ENCODE measurements around the gene GPAT3. TPM values are rescaled to one million over a fixed set of nuclear protein-coding genes. Genes with fewer than 3 reads are reported as not detected.
A peak's percentile ranks its signal among the peaks of the same experiment; 100 is the strongest.

The GPAT3 gene
- total and polyA plus RNA-seq, 8 donors, result 1.7 to 18.9 (median 4.0) TPM; not detected in 1

DNA sequence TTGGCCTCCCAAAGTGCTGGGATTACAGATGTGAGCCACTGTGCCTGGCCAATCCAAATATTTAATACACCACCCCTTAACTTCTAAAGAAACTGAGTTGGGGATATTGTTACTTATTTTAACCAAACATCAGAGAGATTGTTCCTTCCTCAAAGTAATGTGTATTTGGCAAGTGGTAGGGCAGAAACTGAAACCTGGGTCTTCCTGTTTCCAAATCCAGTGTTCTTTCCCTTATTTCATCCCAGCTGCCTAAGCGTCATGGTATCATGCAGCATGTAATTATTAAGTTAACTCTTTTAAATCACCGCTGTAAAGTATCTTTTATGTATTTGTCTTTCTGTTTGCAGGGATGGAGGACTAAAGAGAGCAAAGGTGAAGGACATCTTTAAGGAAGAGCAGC lies 68.4 kb downstream of the GPAT3 start:
- intact Hi-C loops (cut with DNase I; ENCODE audit: low total_unique reads), result no loop called here
- WGBS, 5 donors, result 76 to 86% (median 84%) methylated on average over 2 of the region's 2 CpGs
- H3K4me3 ChIP-seq, result no peak overlapping the region
- no peak for DNase-seq
- peaks cover 0 to 11% (median 1%) of the 10 kb centered on the region in 4 donors for H3K36me3 ChIP-seq
- H3K27ac ChIP-seq, result no peak overlapping the region
- no peaks in the 10 kb centered on the region for H3K27me3 ChIP-seq
- no peaks in the 10 kb centered on the region for H3K9me3 ChIP-seq
- TF ChIP-seq POLR2A (IDR thresholded peaks at IDR 0.05) (no peak), POLR2AphosphoS5 (IDR thresholded peaks at IDR 0.05) (no peak), EP300 (IDR thresholded peaks at IDR 0.05) (no peak)
- TF ChIP-seq, protein P1, sequence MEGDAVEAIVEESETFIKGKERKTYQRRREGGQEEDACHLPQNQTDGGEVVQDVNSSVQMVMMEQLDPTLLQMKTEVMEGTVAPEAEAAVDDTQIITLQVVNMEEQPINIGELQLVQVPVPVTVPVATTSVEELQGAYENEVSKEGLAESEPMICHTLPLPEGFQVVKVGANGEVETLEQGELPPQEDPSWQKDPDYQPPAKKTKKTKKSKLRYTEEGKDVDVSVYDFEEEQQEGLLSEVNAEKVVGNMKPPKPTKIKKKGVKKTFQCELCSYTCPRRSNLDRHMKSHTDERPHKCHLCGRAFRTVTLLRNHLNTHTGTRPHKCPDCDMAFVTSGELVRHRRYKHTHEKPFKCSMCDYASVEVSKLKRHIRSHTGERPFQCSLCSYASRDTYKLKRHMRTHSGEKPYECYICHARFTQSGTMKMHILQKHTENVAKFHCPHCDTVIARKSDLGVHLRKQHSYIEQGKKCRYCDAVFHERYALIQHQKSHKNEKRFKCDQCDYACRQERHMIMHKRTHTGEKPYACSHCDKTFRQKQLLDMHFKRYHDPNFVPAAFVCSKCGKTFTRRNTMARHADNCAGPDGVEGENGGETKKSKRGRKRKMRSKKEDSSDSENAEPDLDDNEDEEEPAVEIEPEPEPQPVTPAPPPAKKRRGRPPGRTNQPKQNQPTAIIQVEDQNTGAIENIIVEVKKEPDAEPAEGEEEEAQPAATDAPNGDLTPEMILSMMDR (IDR thresholded peaks at IDR 0.05), result no peak
- H3K4me1 ChIP-seq, result peaks cover 0 to 32% (median 10%) of the 10 kb centered on the region in 4 donors

DNA sequence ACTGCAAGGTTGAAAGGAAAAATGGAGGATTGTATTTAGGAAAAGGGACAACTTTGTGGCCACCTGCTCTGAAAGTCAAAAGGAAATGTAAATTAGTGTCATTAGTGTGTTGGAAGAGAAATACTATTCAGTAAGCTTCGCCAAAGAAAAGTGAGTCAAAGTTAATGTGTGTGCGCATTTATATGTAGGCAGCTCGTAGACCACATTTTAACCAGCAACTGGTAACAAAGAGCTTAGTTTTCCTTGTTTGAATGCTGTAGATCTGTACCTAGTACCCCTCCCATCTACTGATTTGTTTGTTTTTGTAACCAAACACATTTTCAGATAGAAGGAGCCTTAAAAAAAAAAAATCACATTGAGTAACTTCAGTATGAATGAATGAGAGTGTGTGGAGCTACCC lies 69.3 kb downstream of the GPAT3 start:
- peaks cover 0 to 8% (median 0%) of the 10 kb centered on the region in 4 donors for H3K36me3 ChIP-seq
- no peaks in the 10 kb centered on the region for H3K9me3 ChIP-seq
- H3K4me1 ChIP-seq, result peaks cover 0 to 32% (median 10%) of the 10 kb centered on the region in 4 donors
- H3K27me3 ChIP-seq, result no peaks in the 10 kb centered on the region
- WGBS, 5 donors, result 32 to 51% (median 33%) methylated on average over 3 of the region's 3 CpGs
- TF ChIP-seq EP300 (IDR thresholded peaks at IDR 0.05), result no peak
- TF ChIP-seq, protein P1 (IDR thresholded peaks at IDR 0.05), result no peak
- no peak for TF ChIP-seq POLR2AphosphoS5 (IDR thresholded peaks at IDR 0.05)
- no peak for TF ChIP-seq POLR2A (IDR thresholded peaks at IDR 0.05)
- H3K4me3 ChIP-seq, result no peak overlapping the region
- peak overlapping the region in 3 of 5 donors; percentile 18 to 42 (median 35) for H3K27ac ChIP-seq
- intact Hi-C loops (cut with DNase I; ENCODE audit: low total_unique reads), result no loop called here
- no peak for DNase-seq

DNA sequence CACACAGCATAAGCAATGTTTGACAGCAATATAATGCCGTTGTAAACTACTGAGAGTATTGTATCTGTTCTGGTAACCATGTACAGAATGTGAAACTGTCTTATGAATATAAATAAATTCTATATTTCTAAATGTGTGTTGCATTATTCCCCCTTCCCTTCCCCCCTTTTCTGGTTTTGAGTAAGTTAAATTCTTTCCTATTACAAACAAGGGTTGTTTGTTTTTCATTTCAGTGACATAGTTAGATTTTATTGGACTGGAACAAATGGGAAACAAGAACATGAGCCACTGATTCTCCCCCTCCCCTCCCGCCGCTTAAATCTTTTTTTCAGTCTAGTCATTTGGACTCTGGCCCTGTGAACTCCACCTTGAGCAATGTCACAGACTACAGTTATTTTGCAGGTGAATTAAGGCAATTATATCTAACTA lies 69.8 kb downstream of the GPAT3 start:
- peaks cover 0 to 4% (median 0%) of the 10 kb centered on the region in 4 donors for H3K36me3 ChIP-seq
- 18 to 49% (median 36%) methylated on average over 3 of the region's 3 CpGs for WGBS, 5 donors
- peak overlapping the region in 1 of 5 donors; percentile 42 for H3K27ac ChIP-seq
- no peaks in the 10 kb centered on the region for H3K9me3 ChIP-seq
- no peak for TF ChIP-seq POLR2A (IDR thresholded peaks at IDR 0.05)
- no peak for TF ChIP-seq EP300 (IDR thresholded peaks at IDR 0.05)
- TF ChIP-seq, protein P1 (IDR thresholded peaks at IDR 0.05), result no peak
- no peak for TF ChIP-seq POLR2AphosphoS5 (IDR thresholded peaks at IDR 0.05)
- no peaks in the 10 kb centered on the region for H3K27me3 ChIP-seq
- no peak overlapping the region for H3K4me3 ChIP-seq
- H3K4me1 ChIP-seq, result peaks cover 0 to 32% (median 10%) of the 10 kb centered on the region in 4 donors
- DNase-seq, result no peak
- intact Hi-C loops (cut with DNase I; ENCODE audit: low total_unique reads), result no loop called here

DNA sequence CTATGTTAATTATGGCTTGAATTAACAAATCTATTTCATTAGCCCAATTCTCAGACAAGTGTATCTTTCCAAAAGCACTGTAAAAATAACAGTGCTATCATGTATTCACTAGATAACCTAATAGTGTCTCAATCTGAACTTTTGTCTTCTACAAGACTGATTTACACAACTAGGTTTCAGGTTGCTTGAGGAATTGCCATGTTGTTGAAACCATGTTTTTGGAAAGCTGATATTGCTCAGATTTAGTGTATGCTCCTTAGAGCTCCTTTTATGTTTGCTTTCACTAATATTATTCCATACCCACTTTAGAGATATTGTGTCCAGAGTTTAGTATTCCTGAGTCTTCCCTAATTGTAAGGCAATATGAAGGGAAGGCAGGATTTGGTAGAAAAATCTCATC lies 70.6 kb downstream of the GPAT3 start:
- intact Hi-C loops (cut with DNase I; ENCODE audit: low total_unique reads), result no loop called here
- Histone ChIP-seq H3K27me3 (no peaks in the 10 kb centered on the region), H3K4me3 (no peak overlapping the region), H3K36me3 (peaks cover 0 to 1% (median 0%) of the 10 kb centered on the region in 4 donors), H3K27ac (no peak overlapping the region), H3K4me1 (peaks cover 0 to 32% (median 10%) of the 10 kb centered on the region in 4 donors), H3K9me3 (no peaks in the 10 kb centered on the region)
- DNase-seq, result no peak
- no peak for TF ChIP-seq EP300 (IDR thresholded peaks at IDR 0.05)
- TF ChIP-seq POLR2A (IDR thresholded peaks at IDR 0.05), result no peak
- no peak for TF ChIP-seq POLR2AphosphoS5 (IDR thresholded peaks at IDR 0.05)
- TF ChIP-seq, protein P1 (IDR thresholded peaks at IDR 0.05), result no peak
